HG03432 (cell line): ENCODE data around the gene IGFBP6.

Experiments used
- ATAC-seq: cut with Tn5 transposase; IDR thresholded peaks from one replicate; pipeline ENCODE4 v1.9.1; 2021; ENCODE audit warnings: mild to moderate bottlenecking, moderate library complexity; ENCODE audit not compliant: unreplicated experiment

IGFBP6 gene

DNA sequence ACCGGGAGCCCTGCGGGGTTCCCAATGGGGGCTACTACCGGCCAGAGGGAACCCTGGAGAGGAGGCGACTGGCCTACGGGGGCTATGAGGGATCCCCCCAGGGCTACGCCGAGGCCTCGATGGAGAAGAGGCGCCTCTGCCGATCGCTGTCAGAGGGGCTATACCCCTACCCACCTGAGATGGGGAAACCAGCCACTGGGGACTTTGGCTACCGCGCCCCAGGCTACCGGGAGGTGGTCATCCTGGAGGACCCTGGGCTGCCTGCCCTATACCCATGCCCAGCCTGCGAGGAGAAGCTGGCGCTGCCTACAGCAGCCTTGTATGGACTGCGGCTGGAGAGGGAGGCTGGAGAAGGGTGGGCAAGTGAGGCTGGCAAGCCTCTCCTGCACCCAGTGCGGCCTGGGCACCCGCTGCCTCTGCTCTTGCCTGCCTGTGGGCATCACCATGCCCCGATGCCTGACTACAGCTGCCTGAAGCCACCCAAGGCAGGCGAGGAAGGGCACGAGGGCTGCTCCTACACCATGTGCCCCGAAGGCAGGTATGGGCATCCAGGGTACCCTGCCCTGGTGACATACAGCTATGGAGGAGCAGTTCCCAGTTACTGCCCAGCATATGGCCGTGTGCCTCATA, 37.9 kb upstream of the IGFBP6 start:
- ATAC-seq: no peak

DNA sequence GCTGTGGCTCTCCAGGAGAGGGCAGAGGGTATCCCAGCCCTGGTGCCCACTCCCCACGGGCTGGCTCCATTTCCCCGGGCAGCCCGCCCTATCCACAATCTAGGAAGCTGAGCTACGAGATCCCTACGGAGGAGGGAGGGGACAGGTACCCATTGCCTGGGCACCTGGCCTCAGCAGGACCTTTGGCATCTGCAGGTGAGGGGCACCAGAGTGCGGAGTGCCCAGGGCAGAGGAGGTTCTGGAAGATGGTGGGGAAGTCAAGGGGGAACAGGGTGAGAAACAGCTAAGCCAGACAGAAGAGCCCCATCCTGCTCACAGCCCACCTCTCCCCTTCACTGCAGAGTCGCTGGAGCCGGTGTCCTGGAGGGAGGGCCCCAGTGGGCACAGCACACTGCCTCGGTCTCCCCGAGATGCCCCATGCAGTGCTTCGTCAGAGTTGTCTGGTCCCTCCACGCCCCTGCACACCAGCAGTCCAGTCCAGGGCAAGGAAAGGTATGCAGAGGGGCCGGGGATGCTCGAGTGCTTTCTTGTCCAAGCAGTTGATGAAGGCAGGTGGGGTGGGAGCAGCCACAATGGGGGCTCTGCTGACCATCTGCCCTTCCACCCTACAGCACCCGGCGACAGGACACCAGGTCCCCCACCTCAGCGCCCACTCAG, 37.3 kb upstream of the IGFBP6 start:
- ATAC-seq: no peak

DNA sequence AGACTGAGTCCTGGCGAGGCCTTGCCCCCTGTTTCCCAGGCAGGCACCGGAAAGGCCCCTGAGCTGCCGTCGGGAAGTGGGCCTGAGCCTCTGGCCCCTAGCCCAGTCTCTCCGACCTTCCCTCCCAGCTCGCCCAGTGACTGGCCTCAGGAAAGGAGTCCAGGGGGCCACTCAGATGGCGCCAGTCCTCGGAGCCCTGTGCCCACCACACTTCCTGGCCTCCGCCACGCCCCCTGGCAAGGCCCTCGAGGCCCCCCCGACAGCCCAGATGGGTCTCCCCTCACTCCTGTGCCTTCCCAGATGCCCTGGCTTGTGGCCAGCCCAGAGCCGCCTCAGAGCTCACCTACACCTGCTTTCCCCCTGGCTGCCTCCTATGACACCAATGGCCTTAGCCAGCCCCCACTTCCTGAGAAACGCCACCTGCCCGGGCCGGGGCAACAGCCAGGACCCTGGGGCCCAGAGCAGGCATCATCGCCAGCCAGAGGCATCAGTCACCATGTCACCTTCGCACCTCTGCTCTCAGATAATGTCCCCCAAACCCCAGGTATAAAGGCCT, 36.7 kb upstream of the IGFBP6 start:
- ATAC-seq: no peak

DNA sequence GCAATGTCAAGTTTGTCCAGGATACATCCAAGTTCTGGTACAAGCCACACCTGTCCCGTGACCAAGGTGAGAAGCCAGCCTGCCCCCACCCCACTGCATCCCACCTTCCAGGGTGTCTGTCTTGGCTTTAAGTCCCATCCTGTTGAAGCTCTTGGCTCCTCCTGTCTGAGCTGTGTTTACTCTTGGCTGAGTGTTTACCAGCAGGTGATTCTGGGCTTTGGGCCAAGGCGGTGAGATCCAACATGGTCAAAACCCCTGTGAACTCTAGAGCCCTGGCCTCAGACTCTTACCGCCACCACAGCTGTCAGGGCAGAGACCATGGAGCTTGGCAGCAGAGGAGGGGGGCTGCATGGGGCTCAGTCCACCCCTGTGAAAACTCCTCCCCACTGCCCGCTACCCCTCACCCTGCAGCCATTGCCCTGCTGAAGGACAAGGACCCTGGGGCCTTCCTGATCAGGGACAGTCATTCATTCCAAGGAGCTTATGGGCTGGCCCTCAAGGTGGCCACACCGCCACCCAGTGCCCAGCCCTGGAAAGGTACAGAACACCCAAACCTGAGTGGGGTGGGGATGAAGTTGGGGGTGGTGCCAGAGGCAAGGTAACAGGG, 36.0 kb upstream of the IGFBP6 start:
- no peak for ATAC-seq

DNA sequence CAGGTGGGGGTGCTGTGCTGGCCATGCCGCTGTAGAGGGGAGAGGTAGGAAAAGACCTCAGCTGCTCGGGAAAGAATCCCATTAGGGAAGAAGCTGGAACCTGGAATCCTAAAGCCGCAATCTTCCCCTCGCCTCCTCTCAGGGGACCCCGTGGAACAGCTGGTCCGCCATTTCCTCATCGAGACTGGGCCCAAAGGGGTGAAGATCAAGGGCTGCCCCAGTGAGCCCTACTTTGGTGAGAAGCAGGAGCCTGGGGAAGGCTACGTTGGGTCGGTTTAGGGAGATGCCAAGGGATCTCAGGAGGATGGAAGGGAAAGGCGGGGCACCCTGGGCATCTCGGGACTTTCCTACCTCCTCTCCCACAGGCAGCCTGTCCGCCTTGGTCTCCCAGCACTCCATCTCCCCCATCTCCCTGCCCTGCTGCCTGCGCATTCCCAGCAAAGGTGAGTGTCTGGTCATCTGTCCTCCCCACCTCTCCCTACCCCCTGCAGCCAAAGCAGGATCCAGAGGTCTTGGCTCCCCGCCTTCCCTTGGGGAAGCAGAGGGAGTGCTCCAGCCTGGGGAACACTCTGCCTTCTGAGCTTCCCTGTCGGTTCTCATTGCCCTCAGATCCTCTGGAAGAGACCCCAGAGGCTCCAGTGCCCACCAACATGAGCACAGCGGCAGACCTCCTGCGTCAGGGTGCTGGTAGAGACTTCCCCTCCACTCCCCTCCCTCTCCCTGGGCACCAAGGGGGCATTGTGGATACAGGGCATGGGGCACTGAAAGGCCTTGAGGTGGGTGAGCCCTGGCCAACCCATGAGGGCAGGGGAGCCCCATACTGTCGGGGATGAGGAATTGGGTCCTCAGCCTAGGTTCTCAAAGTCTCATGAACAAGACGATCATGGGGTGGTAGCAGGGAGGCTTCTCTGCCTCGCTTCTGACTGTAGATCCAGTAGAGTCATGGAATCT, 35.2 kb upstream of the IGFBP6 start:
- no peak for ATAC-seq

DNA sequence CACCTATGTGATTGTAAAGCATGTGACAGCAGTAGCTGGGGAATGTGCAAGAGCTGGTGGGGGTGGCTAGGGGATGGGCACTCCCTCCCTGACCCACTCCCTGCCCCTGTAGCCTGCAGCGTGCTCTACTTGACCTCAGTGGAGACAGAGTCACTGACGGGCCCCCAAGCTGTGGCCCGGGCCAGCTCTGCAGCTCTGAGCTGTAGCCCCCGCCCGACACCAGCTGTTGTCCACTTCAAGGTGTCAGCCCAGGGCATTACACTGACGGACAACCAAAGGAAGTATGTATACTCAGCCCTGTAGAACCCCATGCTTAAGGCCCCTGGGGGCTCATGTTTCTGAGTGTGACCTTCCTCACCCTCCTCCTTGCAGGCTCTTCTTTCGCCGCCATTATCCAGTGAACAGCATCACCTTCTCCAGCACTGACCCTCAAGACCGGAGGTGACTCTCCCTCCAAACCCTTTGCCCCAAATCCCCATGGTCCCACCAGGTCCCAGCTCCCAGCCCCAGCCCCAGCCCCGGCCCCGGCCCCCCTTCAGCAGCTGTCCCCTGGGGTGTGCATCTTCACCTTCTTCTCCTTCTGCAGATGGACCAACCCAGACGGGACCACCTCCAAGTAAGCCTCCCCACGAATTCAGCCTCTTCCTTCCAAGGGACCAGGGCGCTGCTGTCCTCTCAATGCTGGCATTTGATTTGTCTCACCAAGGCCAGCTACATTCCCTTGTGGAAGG, 34.3 kb upstream of the IGFBP6 start:
- no peak for ATAC-seq

DNA sequence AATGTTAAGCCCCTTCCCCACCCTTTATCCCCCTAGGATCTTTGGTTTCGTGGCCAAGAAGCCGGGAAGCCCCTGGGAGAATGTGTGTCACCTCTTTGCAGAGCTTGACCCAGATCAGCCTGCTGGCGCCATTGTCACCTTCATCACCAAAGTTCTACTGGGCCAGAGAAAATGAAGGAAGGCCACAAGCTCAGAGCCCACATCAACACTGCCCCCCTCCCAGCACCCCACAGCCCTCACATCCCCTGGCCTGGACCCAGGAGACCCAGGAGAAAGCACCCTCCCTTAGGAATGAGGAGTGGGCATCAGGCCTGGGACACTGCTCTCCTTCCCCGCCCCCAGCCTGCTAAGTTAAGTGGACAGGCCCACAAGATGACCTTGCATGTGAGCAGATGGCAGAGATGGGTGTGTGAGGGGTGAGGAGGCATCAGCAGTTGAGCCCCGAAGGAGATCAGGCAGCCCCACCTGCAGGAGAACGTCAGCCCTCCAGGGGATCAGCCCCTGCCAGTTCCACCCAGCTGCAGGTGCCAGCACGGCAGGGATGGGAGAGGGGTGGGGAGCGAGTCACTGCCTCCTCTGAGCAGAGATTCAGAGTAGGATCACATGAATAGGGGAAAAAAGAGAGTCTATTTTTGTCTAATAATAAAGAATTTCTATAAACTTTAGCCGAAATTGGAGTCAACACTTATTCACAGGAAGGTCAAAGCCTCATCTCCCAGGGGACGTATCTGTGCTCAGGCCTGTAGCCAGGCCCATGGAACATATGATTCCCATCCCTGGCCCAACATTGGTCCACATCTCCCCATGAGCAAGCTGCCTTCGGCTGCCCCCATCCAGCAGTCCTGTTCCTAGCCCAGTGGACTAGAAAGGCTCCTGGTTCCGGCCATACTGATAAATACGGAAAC, 33.5 kb upstream of the IGFBP6 start:
- ATAC-seq: no peak

DNA sequence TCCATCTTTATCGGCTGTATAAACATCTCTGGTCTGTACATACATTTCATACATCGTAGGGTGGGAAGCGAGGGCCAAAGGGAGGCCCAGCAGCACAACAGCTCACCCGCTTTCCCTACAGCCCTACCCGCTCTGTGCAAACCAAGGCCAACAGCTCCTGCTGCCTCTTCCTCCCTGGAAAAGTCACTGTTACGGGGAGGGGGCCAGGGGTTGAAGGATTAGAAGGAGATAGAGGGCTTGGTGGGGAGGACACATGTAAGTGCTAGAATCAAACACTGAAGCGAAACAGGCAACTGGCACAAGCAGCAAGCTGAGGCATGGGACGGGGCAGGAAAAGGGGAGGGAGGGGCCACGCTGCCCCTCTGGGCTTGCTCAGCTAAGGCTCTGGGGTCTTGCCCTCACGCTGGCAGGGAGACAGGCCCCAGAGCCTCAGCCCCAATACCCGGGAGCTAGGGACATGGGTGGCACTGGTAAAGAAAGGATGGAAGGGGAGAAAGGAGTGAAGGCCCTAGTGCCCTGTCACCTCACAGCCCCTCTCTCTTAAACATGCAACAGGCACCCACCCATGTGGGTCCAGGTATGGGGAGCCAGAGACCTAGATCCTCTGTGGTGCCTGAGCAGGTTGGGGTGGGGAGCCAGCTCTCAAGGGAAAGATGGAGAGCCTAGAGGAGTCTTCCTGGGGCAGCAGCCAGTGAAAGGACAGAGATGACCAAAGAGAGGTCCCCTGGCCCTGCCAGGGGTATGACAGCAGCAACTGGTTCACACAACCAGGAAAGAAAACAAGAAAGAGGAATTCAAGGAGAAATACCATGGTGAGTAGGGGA, 32.6 kb upstream of the IGFBP6 start:
- ATAC-seq: no peak

DNA sequence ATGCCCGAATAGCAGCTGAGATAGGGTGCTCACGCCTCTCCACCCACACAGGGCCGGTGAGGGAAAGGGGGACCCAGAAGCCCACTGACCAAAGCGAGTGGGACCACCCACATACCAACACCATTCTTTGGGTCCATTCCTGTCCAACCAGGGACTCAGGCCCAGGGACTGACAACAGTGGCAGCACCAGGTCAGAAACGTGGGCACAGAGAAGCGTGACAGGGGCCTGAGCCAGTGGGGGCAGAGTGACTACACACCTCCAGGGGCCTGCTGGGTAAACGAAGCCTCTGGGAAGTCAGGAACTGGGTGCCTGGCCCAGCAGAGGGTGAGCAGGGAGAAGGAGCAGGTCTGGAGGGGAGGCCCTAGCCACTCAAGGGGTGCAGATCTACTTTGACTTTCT, 32.0 kb upstream of the IGFBP6 start:
- no peak for ATAC-seq

DNA sequence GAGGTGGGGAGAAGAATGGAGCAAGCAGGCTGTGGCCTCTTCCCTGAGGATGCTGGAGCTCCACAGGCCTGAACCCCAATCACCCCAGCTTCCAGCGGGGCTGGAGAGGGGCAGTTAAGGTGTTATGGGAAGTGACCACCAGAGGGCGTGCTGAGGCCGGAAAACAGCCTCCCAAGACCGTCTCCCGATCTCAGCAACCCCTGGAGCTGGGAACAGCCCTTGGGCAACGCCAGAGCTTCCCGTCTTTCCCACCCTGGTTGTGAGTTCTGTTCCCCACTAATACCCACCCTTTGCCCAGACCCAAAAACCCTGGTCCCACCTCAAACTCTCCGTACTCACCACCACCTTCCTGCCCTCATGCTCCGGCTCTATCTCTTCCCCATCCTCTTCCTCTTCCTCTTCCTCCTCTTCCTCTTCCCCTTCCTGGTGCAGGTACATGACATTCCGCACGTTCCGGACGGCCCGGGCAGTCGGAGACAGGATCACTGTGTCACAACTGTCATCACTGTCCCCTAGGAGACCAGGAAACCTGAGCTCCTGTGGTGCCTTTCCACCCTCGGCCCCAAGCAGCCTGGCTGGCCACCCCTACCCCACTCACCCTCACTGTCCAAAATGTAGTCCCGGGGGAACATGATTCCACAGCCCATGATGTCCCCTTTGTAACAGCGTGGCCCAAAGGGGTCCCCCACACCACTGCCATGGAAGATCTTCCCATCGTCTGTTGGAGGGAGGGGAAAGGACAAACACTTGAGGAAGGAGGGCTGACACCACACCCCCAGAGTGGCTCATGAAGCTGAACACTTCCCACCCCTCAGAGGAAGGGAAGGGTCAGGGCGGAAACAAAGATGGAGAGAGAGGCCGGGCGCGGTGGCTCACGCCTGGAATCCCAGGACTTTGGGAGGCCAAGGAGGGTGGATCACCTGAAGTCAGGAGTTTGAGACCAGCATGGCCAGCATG, 31.2 kb upstream of the IGFBP6 start:
- ATAC-seq: no peak

DNA sequence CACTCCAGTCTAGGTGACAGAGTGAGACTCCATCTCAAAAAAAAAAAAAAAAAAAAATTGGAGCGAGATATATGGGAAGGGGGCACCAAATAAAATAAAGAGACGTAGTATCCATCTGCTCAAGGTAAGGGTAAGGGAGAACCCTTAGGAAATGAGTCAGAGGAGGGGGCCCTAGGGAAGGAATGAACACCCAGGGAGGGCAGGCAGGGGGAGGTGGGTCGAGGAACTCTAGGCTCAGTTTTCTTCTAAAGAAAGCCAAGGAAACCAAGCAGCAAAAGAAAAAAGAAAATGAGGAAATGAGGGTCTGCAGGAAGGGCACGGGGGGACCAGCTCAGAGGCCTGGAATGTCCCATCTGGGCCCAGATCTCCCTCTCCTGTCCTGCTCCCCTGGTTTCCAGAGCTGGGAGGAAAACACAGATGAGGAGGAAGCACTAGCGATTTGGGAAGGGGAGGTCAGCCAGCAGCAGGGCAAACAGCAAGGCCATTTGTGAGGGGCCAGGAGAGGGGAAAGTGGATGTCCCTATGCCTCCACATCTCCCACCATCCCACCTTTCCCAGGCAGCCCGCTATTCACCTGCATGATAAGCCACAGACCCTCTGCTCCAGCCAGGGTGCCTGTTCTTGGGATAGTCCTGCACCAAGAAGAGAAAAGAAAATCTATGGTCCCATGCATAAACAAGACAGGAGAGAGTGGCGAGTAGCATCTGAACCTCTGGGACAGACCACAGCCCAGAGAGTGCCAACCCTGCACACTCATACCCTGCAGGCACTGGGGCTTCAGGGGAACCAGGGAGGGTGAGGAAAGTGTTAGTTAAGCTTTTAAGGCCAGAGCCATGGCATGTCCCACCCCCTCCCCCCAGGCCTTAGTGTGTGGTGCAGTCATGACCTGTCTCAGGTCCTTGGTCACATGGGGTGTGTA, 30.1 kb upstream of the IGFBP6 start:
- ATAC-seq: no peak

DNA sequence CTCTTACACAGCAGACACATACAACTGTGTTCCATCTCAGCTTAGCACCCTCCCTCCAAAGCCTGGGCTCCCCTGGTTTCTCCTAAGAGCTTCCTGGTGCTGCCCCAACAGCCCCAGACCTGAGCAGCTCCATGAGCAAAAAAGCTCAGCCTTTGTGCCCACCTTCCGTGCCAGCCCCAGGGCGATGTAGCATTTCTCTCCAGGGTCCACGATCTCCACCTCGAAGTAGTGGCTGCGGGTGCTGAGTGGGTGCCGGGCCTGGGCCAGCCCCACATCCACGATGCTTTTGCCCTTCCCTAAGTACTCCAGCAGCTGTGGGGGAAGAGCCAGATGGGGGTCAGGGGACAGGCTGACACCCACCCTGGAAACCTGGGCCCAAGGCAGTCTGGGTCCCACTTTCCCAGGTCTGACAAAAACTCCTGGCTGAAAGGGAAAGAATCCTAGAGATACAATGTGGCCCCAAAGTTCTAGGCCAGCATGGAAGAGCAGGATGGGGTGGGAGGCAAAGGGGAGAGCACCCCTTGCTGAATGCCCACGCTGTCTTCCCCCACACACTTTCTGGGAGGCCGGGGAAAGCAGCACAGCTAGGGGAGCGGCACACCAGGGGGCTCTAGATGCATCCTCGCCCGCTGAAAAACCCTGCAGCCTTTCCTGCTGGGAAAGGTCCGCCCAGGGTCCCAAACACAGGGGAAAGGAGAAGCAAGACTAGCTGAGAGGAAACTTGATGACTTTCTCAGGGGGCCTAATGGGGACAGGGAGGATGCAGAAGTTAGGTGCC, 29.3 kb upstream of the IGFBP6 start:
- ATAC-seq: no peak

DNA sequence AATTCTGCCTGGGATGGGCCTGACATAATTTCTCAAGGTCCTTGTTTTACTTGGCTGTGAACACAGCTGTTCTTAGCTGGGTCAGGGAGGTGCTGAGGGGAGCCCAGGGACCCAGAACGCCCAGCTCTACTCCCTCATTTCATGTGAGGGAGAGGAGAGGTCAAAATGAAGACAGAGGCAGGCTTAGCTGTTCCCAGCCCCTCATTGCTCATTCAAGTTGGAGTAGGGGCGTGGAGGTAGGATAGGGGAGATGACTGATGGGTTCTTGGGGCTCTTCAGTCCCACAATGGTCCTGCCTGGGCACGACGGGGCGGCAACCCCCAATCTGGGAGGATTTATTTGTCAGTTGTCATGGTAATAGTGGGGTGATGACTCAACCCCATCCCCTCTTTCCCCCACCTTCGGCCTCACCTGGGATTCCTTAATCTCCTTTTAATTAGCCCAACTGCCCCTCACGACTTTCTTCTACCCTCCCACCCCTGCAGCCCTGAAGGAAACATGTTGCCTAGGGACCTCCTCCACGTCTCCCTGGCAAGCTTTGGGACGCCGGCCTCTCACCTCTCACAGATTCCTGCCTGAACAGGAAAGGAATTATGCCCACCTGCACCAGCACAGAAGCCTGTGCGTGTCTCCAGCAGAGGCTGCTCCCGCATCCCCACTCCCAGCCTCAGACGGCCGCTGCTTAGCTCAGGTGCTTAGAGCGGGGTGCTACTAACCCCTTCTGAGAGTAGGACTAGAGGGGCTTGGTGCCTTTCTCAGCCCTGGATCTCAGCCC, 28.5 kb upstream of the IGFBP6 start:
- no peak for ATAC-seq

DNA sequence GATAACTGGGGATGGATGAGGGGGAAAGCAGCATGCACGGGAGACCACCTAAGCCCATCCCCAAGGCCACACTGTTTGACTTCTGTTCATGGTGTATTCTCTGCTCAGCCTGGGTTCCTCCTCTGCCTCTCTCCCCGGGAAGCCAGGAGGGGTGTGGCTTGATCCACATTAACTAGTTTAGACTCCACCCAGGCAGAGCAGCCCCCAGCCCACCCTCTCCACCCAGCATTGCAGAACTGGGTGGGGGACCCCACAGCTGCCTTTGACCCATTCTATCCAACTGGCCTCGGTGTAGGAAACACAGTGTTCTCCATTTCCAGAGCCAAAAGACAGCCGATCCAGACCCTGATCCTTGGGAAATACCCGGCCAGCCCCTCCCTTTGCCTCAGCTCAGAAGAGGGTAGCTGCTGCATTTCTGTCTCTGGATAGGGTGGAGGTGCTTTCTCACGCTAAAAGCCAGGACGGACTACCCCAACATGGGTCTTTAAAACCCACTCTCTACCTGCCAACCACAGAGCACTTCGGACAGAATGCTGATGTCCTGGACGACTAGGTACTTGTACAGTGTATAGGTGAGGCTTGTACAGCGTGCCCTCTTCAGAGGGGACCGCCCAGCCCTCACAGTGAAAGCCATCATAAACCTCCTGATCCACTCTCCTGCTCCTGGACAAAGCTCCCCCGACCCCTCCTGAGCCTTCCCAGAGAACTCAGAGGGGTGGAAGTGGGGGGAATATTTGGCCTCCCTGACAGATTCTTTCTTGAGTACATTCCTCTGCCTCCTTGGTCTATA, 27.7 kb upstream of the IGFBP6 start:
- ATAC-seq: no peak
